Type B pancreatic cell (in vitro differentiated cells): ENCODE measurements around the gene P3H3. TPM values are rescaled to one million over a fixed set of nuclear protein-coding genes. Genes with fewer than 3 reads are reported as not detected.

Experiments used
- DNase-seq: peaks from one replicate; pipeline ENCODE4 v3.0.0; 2021; ENCODE audit warnings: mixed read lengths; ENCODE audit not compliant: unreplicated experiment; ENCODE audit errors: extremely low spot score
- H3K27ac Mint-ChIP-seq: 2 replicates; pipeline ENCODE4 v1.8.0; 2021; ENCODE audit warnings: mild to moderate bottlenecking, mixed read lengths
- H3K27me3 Mint-ChIP-seq: 2 replicates; pipeline ENCODE4 v1.8.0; 2021; ENCODE audit warnings: mixed read lengths
- H3K36me3 Mint-ChIP-seq: 2 replicates; pipeline ENCODE4 v1.8.0; 2021; ENCODE audit warnings: mixed read lengths
- H3K4me1 Mint-ChIP-seq: one replicate; pipeline ENCODE4 v1.8.0; 2021; ENCODE audit warnings: mixed read lengths; ENCODE audit not compliant: unreplicated experiment
- H3K4me3 Mint-ChIP-seq: 2 replicates; pipeline ENCODE4 v1.8.0; 2021; ENCODE audit warnings: mild to moderate bottlenecking, mixed read lengths
- H3K9me3 Mint-ChIP-seq: 2 replicates; pipeline ENCODE4 v1.8.0; 2021; ENCODE audit warnings: mixed read lengths
- CTCF ChIP-seq: fragments of 200-600 bp; sonication (generic); conservative IDR thresholded peaks from 2 replicates; pipeline ENCODE4 v1.5.0; 2021; ENCODE audit warnings: antibody characterized with exemption, mild to moderate bottlenecking
- total RNA-seq: library from RNA; stranded (reverse); gene quantifications from 2 replicates; pipeline ENCODE4 v1.2.1, GENCODE V29; 2021; ENCODE audit warnings: low replicate concordance

The P3H3 gene
- total RNA-seq, 1 donor from 2014 or later = 66.0 TPM

GRCh38 chr12:6782850-6783566, 45.2 kb upstream of the P3H3 start:
- no peak overlapping the region for H3K4me3 Mint-ChIP-seq

GRCh38 chr12:6783828-6784227, 44.4 kb upstream of the P3H3 start:
- Mint-ChIP-seq H3K4me1 (peaks cover 18% of the 10 kb centered on the region), H3K4me3 (no peak overlapping the region), H3K27me3 (peaks cover 21% of the 10 kb centered on the region), H3K9me3 (no peaks in the 10 kb centered on the region), H3K36me3 (no peaks in the 10 kb centered on the region), H3K27ac (no peak overlapping the region)
- no peak for TF ChIP-seq CTCF
- no peak for DNase-seq

More at GRCh38 chr12:6782850-6783566, 45.2 kb upstream of the P3H3 start:
- TF ChIP-seq CTCF = no peak
- Mint-ChIP-seq H3K36me3 (peaks cover 2% of the 10 kb centered on the region), H3K9me3 (no peaks in the 10 kb centered on the region), H3K27ac (peak overlapping the region; percentile 10), H3K4me1 (peaks cover 26% of the 10 kb centered on the region), H3K27me3 (peaks cover 29% of the 10 kb centered on the region)
- DNase-seq = no peak

- no peaks in the 10 kb centered on the region for H3K36me3 Mint-ChIP-seq
- H3K9me3 Mint-ChIP-seq = no peaks in the 10 kb centered on the region
- DNase-seq = no peak
- no peak overlapping the region for H3K4me3 Mint-ChIP-seq
- no peak for TF ChIP-seq CTCF
- H3K27ac Mint-ChIP-seq = no peak overlapping the region
- peaks cover 21% of the 10 kb centered on the region for H3K27me3 Mint-ChIP-seq
- peaks cover 16% of the 10 kb centered on the region for H3K4me1 Mint-ChIP-seq
Observed at GRCh38 chr12:6784296-6784695, 43.9 kb upstream of the P3H3 start.

DNA sequence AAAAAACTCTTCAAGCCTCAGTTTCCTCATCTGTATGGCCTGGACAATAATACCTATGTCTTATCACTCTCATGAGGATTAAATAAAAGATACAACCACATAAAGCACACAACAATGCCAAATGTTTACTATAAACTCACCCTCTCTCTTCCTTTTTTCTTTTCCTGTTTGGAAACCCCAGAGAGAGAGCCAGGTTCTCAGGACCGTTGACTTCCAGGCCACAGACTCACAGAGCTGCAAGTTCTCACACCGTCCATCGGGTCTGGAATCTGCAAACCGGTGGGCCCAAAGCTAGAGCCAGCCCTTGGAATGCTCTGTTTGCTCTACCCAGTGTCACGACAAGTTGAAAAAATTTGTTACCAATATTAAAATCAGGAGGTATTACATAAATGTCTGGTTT, 43.4 kb upstream of the P3H3 start:
- no peak for DNase-seq
- H3K27me3 Mint-ChIP-seq = peaks cover 23% of the 10 kb centered on the region
- no peaks in the 10 kb centered on the region for H3K9me3 Mint-ChIP-seq
- H3K4me3 Mint-ChIP-seq = no peak overlapping the region
- TF ChIP-seq CTCF = no peak
- peaks cover 17% of the 10 kb centered on the region for H3K4me1 Mint-ChIP-seq
- no peak overlapping the region for H3K27ac Mint-ChIP-seq
- H3K36me3 Mint-ChIP-seq = no peaks in the 10 kb centered on the region

- H3K36me3 Mint-ChIP-seq = no peaks in the 10 kb centered on the region
- peaks cover 25% of the 10 kb centered on the region for H3K27me3 Mint-ChIP-seq
- H3K9me3 Mint-ChIP-seq = no peaks in the 10 kb centered on the region
- H3K27ac Mint-ChIP-seq = peak overlapping the region; percentile 22
- peaks cover 17% of the 10 kb centered on the region for H3K4me1 Mint-ChIP-seq
- TF ChIP-seq CTCF = no peak
- H3K4me3 Mint-ChIP-seq = no peak overlapping the region
- no peak for DNase-seq
Observed at GRCh38 chr12:6786416-6787094, 41.7 kb upstream of the P3H3 start.
